ENCODE data around the gene PCDH10. TPM values are rescaled to one million over a fixed set of nuclear protein-coding genes. Genes with fewer than 3 reads are reported as not detected.

Gene PCDH10
- total RNA-seq, 6 donors from 2014 or later = 0.39 to 1.3 (median 0.76) TPM; not detected in 1

DNA sequence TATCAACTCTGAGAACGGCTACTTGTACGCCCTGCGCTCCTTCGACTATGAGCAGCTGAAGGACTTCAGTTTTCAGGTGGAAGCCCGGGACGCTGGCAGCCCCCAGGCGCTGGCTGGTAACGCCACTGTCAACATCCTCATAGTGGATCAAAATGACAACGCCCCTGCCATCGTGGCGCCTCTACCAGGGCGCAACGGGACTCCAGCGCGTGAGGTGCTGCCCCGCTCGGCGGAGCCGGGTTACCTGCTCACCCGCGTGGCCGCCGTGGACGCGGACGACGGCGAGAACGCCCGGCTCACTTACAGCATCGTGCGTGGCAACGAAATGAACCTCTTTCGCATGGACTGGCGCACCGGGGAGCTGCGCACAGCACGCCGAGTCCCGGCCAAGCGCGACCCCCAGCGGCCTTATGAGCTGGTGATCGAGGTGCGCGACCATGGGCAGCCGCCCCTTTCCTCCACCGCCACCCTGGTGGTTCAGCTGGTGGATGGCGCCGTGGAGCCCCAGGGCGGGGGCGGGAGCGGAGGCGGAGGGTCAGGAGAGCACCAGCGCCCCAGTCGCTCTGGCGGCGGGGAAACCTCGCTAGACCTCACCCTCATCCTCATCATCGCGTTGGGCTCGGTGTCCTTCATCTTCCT, 2.7 kb downstream of the PCDH10 start:
- Histone ChIP-seq H3K4me3 (peak overlapping the region in 3 of 4 donors; percentile 40 to 47 (median 45)), H3K9me3 (no peaks in the 10 kb centered on the region), H3K36me3 (no peaks in the 10 kb centered on the region), H3K27me3 (peaks cover 0 to 35% (median 18%) of the 10 kb centered on the region in 4 donors), H3K4me1 (peaks cover 39 to 64% (median 54%) of the 10 kb centered on the region in 4 donors), H3K27ac (no peak overlapping the region)
- DNase-seq = peak in 1 of 2 donors; percentile 79
- no peak for ATAC-seq (ENCODE audit: low FRiP score in 2 of 2)
- TF ChIP-seq EP300 (IDR thresholded peaks at IDR 0.05) (no peak), POLR2AphosphoS5 (IDR thresholded peaks at IDR 0.05) (no peak), POLR2A (IDR thresholded peaks at IDR 0.05) (no peak)
- TF ChIP-seq, protein P1, sequence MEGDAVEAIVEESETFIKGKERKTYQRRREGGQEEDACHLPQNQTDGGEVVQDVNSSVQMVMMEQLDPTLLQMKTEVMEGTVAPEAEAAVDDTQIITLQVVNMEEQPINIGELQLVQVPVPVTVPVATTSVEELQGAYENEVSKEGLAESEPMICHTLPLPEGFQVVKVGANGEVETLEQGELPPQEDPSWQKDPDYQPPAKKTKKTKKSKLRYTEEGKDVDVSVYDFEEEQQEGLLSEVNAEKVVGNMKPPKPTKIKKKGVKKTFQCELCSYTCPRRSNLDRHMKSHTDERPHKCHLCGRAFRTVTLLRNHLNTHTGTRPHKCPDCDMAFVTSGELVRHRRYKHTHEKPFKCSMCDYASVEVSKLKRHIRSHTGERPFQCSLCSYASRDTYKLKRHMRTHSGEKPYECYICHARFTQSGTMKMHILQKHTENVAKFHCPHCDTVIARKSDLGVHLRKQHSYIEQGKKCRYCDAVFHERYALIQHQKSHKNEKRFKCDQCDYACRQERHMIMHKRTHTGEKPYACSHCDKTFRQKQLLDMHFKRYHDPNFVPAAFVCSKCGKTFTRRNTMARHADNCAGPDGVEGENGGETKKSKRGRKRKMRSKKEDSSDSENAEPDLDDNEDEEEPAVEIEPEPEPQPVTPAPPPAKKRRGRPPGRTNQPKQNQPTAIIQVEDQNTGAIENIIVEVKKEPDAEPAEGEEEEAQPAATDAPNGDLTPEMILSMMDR (IDR thresholded peaks at IDR 0.05) = no peak
- 0 to 1% methylated on average over 8 to 28 of the region's 62 CpGs for WGBS, 2 donors

DNA sequence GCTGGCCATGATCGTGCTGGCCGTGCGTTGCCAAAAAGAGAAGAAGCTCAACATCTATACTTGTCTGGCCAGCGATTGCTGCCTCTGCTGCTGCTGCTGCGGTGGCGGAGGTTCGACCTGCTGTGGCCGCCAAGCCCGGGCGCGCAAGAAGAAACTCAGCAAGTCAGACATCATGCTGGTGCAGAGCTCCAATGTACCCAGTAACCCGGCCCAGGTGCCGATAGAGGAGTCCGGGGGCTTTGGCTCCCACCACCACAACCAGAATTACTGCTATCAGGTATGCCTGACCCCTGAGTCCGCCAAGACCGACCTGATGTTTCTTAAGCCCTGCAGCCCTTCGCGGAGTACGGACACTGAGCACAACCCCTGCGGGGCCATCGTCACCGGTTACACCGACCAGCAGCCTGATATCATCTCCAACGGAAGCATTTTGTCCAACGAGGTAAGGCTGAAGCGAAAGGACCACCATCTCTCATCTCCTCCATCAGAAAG, 3.3 kb downstream of the PCDH10 start:
- Histone ChIP-seq H3K27me3 (peaks cover 0 to 35% (median 18%) of the 10 kb centered on the region in 4 donors), H3K4me1 (peaks cover 39 to 58% (median 48%) of the 10 kb centered on the region in 4 donors), H3K9me3 (no peaks in the 10 kb centered on the region), H3K4me3 (peak overlapping the region in 3 of 4 donors; percentile 40 to 47 (median 45)), H3K36me3 (no peaks in the 10 kb centered on the region), H3K27ac (no peak overlapping the region)
- DNase-seq (no peak), ATAC-seq (ENCODE audit: low FRiP score in 2 of 2) (no peak)
- 1 to 2% methylated on average over 10 to 22 of the region's 26 CpGs for WGBS, 2 donors
- TF ChIP-seq EP300 (IDR thresholded peaks at IDR 0.05) (no peak), POLR2AphosphoS5 (IDR thresholded peaks at IDR 0.05) (no peak), POLR2A (IDR thresholded peaks at IDR 0.05) (no peak)
- TF ChIP-seq, protein P1 (IDR thresholded peaks at IDR 0.05) = no peak

DNA sequence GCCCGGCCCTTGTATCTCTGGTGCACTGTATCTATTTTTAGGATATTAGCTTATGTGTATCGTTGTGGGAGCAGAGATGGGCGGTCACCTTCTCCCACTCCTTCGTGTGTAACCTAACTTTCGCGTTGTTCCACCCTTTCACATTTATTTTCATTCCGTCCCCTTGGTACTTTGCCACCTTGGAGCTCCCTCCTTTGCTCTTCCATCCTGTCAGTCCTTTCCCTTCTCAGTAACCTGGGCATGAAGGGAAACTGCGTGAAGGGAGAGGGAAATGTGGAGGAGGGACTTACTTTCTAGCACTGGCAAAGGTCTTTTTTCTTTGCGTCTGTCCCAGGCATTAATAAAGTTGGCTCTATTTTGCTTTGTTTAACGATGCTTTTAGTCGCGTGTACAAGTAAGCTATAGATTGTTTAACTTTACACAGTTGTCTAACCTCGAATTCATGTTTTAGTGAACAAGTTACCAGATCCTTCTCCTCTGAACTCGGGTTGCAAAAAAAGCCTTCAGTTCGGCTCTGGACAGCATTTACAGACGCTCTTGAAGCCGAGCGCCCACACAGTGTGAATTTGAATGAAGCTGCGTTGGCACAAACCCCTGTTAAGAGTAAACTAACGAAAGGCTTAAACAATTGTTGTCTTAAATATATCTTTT, 3.9 kb downstream of the PCDH10 start:
- Histone ChIP-seq H3K27ac (no peak overlapping the region), H3K4me1 (peaks cover 39 to 53% (median 43%) of the 10 kb centered on the region in 4 donors), H3K27me3 (peaks cover 0 to 33% (median 18%) of the 10 kb centered on the region in 4 donors), H3K36me3 (no peaks in the 10 kb centered on the region), H3K9me3 (no peaks in the 10 kb centered on the region), H3K4me3 (peak overlapping the region in 3 of 4 donors; percentile 40 to 47 (median 45))
- no peak for DNase-seq
- ATAC-seq (ENCODE audit: low FRiP score in 2 of 2) = no peak
- 4 to 6% methylated on average over 20 of the region's 20 CpGs for WGBS, 2 donors
- TF ChIP-seq EP300 (IDR thresholded peaks at IDR 0.05) = no peak
- no peak for TF ChIP-seq POLR2A (IDR thresholded peaks at IDR 0.05)
- TF ChIP-seq POLR2AphosphoS5 (IDR thresholded peaks at IDR 0.05) = no peak
- TF ChIP-seq, protein P1 (IDR thresholded peaks at IDR 0.05) = no peak

DNA sequence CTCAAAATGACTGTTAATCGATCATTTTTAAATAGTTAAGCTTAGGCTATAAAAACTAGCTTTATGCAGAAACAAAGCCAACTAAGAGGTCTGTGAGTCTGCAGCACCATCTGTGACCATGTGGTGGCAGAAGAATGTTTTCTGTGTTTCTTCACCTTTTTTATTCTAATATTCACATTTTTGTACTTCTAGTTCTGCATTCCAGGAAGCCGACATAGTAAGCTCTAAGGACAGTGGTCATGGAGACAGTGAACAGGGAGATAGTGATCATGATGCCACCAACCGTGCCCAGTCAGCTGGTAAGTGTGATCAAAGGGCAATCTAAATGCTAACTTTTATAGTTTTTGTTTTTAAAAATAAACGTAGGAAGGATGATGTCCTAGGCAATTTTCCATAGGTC, 5.6 kb downstream of the PCDH10 start:
- TF ChIP-seq POLR2A (IDR thresholded peaks at IDR 0.05) (no peak), EP300 (IDR thresholded peaks at IDR 0.05) (no peak), POLR2AphosphoS5 (IDR thresholded peaks at IDR 0.05) (no peak)
- TF ChIP-seq, protein P1 (IDR thresholded peaks at IDR 0.05) = peak in 2 of 6 experiments; percentile 7 to 28
- peaks cover 0 to 26% (median 13%) of the 10 kb centered on the region in 4 donors for H3K27me3 ChIP-seq
- WGBS, 2 donors = 32 to 35% methylated on average over 4 of the region's 4 CpGs

More for the DNA sequence above, 5.6 kb downstream of the PCDH10 start:
- Histone ChIP-seq H3K36me3 (no peaks in the 10 kb centered on the region), H3K4me3 (no peak overlapping the region), H3K4me1 (peaks cover 24 to 35% (median 27%) of the 10 kb centered on the region in 4 donors), H3K27ac (no peak overlapping the region), H3K9me3 (no peaks in the 10 kb centered on the region)
- DNase-seq (no peak), ATAC-seq (ENCODE audit: low FRiP score in 2 of 2) (no peak)
